SK-N-SH (cell line): ENCODE measurements around the gene ATP8A2.

Experiments used
- CHD2 ChIP-seq: fragments of 150-350 bp; IDR thresholded peaks from 2 replicates; pipeline ENCODE4 v1.6.1; 2018; ENCODE audit warnings: low read length; ENCODE audit not compliant: partially characterized antibody
- EP300 ChIP-seq, 2 experiments: IDR thresholded peaks; 2 replicates each; pipeline versions ENCODE4 v1.4.0 to v1.6.1; 2012; ENCODE audit warnings: borderline replicate concordance in 1 of 2, low read depth in 1 of 2, low read length in 1 of 2
- EZH2phosphoT487 ChIP-seq: fragments of 200-600 bp; sonication (generic); IDR thresholded peaks from 2 replicates; pipeline ENCODE4 v1.6.1; 2017; ENCODE audit warnings: low read depth, mixed run types, mild to moderate bottlenecking, antibody characterized with exemption, moderate library complexity, borderline replicate concordance
- FOSL2 ChIP-seq: IDR thresholded peaks from 2 replicates; pipeline ENCODE4 v1.4.0; 2012; ENCODE audit warnings: low read depth, mild to moderate bottlenecking, moderate library complexity, borderline replicate concordance
- FOXJ3 ChIP-seq: sonication (generic); formaldehyde crosslinking; IDR thresholded peaks from 2 replicates; pipeline ENCODE4 v1.5.1; 2020; ENCODE audit warnings: mild to moderate bottlenecking, missing genetic modification reagents
- GATA2 ChIP-seq: sonication (generic); formaldehyde crosslinking; IDR thresholded peaks from 2 replicates; pipeline ENCODE4 v1.5.0; 2020; ENCODE audit warnings: mild to moderate bottlenecking, missing genetic modification reagents
- POLR2AphosphoS5 ChIP-seq: IDR thresholded peaks from 2 replicates; pipeline ENCODE4 v1.6.1; 2012; ENCODE audit warnings: low read depth, low read length
- RCOR1 ChIP-seq: fragments of 150-350 bp; IDR thresholded peaks from 2 replicates; pipeline ENCODE4 v1.6.1; 2017; ENCODE audit warnings: antibody characterized with exemption, low read length
- SIN3A ChIP-seq: IDR thresholded peaks from 2 replicates; pipeline ENCODE4 v1.6.1; 2012; ENCODE audit warnings: low read depth, mild to moderate bottlenecking, low read length, moderate library complexity, borderline replicate concordance
- TCF12 ChIP-seq: IDR thresholded peaks from 2 replicates; pipeline ENCODE4 v1.4.0; 2012
- YY1 ChIP-seq: IDR thresholded peaks from 2 replicates; pipeline ENCODE4 v1.4.0; 2012; ENCODE audit warnings: low read depth, mild to moderate bottlenecking
- TF ChIP-seq, protein P1 (sequence below): fragments of 200-600 bp; sonication (generic); IDR thresholded peaks from 2 replicates; pipeline ENCODE4 v1.6.1; 2017; ENCODE audit warnings: antibody characterized with exemption, mild to moderate bottlenecking, moderate library complexity
- TF ChIP-seq, protein P2 (sequence below): IDR thresholded peaks from 2 replicates; pipeline ENCODE4 v1.4.0; 2012; ENCODE audit warnings: low read depth
- TF ChIP-seq, protein P3 (sequence below): IDR thresholded peaks from 2 replicates; pipeline ENCODE4 v1.4.0; 2012; ENCODE audit warnings: low read depth, borderline replicate concordance

DNA sequence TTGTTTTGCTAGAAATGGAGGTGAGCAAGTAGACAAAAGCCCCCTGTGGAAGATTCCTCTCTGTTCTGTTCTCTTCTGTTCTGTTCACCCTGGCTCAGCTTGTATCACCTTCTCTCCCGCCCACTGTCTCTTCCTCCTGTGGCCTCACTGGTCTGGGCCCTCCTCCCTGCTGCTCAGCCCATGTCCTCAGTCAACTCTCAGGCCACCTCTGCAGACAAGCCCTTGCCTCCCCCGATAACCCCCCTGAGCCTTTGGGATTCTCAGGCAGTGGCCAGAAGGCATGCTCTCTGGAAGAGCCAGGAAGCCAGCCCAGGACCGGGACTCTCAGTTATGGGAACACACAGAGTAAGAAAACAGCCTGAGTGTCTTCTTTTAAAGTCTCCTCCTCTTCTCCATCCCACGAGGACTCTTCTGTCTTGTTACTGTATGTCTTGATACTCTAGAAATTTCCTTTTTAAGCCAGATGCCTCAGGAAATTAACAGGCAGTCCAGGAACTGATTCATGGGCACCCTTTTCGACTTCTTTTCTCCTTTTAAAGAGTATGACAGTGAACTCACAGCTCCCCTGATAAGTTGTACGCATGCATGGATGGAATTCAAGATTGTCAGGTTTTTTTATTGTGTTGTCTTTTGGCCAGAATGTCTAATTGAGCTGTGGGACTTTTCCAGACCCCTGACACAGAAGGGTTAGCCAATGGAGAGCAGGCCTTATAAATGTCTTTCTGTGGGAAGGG is 646.3 kb downstream of the ATP8A2 start:
- TF ChIP-seq RCOR1 (no peak), FOSL2 (no peak), CHD2 (no peak), POLR2AphosphoS5 (no peak), EP300 (IDR thresholded peaks at IDR 0.05; ENCODE audit: borderline replicate concordance in 1 of 2, low read depth in 1 of 2, low read length in 1 of 2) (no peak), SIN3A (no peak), YY1 (no peak), EZH2phosphoT487 (no peak), GATA2 (CRISPR knock-in tag) (no peak), FOXJ3 (CRISPR knock-in tag) (no peak), TCF12 (no peak)
- TF ChIP-seq, protein P1, sequence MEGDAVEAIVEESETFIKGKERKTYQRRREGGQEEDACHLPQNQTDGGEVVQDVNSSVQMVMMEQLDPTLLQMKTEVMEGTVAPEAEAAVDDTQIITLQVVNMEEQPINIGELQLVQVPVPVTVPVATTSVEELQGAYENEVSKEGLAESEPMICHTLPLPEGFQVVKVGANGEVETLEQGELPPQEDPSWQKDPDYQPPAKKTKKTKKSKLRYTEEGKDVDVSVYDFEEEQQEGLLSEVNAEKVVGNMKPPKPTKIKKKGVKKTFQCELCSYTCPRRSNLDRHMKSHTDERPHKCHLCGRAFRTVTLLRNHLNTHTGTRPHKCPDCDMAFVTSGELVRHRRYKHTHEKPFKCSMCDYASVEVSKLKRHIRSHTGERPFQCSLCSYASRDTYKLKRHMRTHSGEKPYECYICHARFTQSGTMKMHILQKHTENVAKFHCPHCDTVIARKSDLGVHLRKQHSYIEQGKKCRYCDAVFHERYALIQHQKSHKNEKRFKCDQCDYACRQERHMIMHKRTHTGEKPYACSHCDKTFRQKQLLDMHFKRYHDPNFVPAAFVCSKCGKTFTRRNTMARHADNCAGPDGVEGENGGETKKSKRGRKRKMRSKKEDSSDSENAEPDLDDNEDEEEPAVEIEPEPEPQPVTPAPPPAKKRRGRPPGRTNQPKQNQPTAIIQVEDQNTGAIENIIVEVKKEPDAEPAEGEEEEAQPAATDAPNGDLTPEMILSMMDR = no peak
- TF ChIP-seq, protein P2, sequence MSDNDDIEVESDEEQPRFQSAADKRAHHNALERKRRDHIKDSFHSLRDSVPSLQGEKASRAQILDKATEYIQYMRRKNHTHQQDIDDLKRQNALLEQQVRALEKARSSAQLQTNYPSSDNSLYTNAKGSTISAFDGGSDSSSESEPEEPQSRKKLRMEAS = no peak
- TF ChIP-seq, protein P3, sequence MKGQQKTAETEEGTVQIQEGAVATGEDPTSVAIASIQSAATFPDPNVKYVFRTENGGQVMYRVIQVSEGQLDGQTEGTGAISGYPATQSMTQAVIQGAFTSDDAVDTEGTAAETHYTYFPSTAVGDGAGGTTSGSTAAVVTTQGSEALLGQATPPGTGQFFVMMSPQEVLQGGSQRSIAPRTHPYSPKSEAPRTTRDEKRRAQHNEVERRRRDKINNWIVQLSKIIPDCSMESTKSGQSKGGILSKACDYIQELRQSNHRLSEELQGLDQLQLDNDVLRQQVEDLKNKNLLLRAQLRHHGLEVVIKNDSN = no peak
